ENCODE measurements around the gene ATPAF1.

ATPAF1 gene

GRCh38 chr1:46582972-46583371, 85.2 kb downstream of the ATPAF1 start:
- DNase-seq: no peak

Measured in CD4-positive, alpha-beta T cell treated with Interleukin-6 for 4 hours (primary cell).